AG08396 (cell line): ENCODE results near the gene BDH2.

ENCODE experiments used
- DNase-seq: peaks from one replicate; pipeline ENCODE4 v3.0.0; 2012; ENCODE audit warnings: low spot score, mixed read lengths

The BDH2 gene

GRCh38 chr4:103085555-103086196, 14.0 kb downstream of the BDH2 start:
- DNase-seq, result no peak

DNA sequence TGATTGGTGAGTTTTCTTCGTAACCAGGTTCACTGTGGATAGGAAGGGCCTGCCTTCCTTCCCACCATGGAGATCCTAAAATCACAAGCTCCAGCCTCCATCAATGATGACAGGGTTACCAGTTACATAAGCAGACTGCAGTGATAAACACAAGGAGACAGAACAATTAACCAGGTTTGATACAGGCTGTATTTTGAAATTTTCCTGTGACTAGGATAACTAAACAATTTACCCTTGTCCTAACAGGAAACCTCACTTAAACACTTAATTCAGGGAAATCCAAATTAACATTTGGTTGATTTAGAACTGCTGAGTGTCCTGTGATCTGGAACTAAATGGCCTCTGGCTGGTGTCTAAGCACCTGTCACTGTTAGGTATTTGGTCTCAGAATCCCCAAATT, 20.0 kb downstream of the BDH2 start:
- no peak for DNase-seq

- DNase-seq, result no peak
Observed at GRCh38 chr4:103076747-103077347, 22.8 kb downstream of the BDH2 start, which contains the start of gene SLC9B2. Gene SLC9B2, minus strand, starts transcription at chr4:103076761. Its CDS starts 9,211 bp downstream, at chr4:103067550.

GRCh38 chr4:103075894-103076746, 23.5 kb downstream of the BDH2 start:
- DNase-seq, result peak; percentile 84

DNA sequence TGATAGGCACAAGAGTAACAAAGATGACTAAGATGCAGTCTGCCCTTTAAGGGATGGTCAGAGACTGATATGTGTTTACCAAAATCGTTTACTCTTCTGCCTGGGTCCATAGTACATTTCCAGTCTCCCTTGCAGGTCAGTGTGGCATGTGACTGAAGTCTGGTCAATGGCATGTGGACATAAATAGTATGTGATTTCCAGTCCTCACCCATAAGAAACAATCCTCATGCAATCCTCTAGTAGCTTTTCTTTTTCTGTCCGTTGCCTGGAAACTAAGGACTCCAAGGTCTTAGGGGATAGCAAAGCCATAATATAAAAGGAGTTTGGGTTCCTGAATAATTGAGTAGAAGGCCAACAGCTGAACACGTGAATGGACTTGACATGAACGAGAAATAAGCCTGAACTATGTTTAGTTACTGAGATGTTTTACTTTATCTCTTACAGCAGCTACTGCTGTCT, 24.2 kb downstream of the BDH2 start:
- peak; percentile 34 for DNase-seq

GRCh38 chr4:103074744-103075434, 24.7 kb downstream of the BDH2 start:
- no peak for DNase-seq

DNA sequence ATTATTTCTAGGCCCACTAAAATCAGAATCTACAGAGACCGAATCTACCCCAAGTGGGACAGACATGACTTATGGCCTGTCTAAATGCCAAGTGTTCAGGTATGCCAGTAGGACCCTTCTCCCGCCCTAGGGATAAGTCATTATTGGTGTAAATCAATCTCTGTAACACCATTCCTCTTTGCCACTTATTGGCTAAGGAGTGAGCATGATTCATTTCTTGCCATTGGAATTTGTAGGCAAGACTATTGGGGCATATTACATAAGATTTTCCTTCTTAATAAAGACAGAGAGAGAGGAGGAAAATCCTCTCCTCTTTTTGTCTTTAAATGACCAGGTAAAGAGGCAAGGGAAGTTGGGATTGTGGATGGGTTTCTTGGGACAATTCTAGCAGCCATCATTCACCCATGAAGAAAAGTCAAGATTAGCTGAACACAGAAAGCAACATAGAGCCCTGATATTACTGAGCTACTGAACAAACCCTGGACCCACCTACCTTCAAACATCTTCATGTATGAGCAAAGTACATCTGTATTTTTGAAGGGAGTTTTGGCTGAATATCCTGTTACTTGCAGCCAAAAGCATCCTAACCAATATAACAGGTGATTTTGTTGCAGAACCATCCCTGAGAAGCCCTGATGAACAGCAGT, 25.7 kb downstream of the BDH2 start:
- no peak for DNase-seq

DNA sequence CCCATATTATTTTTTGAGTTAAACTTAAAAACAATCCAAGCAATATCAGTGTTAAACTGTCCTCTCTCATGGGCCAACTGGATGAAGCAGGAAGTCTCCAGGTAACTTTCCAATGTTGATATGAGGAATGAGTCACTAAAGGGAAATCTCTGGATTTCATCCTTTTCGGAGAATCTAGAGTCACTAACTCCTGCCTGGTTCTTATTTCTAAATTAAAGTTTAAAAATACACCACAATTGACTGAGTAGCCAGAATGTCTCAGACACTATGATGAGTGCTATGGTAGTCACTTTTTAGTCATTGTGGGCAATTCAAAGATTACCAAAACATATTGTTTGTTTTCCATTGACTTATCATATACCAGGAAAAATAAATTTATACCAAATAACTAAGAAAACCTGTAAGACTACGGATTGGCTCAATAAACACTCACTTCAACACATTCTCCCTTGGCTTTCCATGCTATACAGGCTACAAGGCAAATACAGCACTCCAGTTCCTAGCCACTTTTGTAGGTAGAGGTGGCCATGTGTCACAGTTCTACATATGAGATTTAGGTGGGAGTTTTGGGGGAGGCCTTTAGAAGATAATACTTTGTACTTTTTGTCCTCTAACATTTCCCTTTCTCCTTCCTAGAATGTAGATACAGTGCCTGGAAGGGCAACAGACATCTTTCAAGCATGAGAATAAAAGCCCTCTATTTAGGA, 31.6 kb downstream of the BDH2 start:
- DNase-seq, result no peak

DNA sequence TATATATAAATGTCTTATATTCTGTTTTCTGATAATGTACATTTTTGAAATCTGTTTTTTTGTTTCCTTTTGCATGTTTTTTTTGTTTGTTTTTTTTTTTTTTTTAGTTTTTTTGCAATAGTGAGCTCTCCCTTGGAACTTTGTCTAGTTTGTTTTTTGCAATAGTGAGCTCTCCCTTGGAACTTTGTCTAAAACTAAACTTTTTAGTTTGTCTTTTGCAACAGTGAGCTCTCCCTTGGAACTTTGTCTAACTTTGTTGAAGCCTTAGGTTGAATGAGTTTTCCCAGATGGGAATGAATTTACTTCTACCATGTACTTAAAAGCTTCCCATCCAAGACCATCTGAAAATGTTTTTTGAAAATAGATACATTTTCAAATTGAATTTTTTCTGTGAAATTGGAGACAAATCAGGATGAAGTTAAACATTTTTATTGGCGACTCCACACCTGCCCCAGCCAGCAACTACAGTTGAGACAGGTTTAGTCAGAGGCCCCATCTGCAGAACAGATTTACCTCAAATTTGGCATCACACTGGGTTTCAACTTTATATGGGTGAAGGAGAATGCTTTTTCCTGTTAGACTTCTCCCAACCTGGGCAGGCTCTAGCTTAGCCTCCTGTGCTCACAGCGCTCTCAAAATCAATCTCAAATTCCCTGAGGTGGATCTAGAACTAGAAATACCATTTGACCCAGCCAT, 39.0 kb downstream of the BDH2 start:
- DNase-seq, result no peak

DNA sequence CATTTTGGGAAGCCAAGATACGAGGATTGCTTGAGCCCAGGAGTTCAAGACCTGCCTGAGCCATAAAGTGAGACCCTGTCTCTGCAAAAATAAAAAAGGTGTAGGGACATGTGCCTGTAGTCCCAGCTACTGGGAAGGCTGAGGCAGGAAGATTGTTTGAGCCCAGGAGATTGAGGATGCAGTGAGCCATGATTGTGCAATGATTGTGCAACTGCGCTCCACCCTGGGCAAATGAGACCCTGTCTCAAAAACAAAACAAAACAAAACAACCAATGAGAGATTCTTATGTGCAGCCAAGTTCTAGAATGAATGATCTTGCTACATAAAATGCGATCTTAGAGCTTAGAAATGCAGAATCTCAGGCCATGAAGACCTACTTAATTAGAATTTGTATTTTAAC, 45.6 kb downstream of the BDH2 start:
- no peak for DNase-seq

DNA sequence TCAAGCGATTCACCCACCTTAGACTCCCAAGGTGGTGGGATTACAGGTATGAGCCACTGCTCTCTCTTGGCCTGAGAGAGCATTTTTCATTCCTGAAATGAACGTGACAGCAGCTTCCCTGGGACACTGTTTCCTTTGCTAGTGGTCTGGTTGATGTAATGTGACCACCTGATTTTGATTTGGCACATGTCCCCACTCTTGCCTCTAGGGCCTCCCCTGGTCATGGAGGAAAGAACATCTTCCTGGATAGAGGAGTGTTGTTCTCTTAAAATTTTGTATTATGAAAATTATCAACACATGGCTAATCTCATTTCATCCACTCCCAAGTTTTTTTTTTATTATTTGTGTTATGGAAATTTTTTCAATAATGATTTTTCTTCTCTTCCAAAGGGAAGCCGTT, 46.9 kb downstream of the BDH2 start:
- no peak for DNase-seq

DNA sequence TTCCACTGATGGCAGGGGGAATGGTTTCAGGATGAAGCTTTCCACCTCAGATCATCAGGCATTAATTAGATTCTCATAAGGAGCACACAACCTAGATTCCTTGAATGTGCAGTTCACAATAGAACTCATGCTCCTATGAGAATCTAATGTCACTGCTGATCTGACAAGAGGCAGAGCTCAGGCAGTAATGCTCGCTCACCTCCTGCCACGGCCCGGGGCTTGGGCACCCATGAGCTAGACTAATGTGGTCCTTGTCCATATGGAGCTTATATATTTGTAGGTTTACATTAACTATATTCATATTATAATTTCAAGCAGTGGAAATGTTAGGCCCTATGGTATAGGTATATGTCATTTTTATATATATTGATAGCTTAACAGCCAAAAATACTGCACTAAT, 47.5 kb downstream of the BDH2 start:
- DNase-seq, result no peak

DNA sequence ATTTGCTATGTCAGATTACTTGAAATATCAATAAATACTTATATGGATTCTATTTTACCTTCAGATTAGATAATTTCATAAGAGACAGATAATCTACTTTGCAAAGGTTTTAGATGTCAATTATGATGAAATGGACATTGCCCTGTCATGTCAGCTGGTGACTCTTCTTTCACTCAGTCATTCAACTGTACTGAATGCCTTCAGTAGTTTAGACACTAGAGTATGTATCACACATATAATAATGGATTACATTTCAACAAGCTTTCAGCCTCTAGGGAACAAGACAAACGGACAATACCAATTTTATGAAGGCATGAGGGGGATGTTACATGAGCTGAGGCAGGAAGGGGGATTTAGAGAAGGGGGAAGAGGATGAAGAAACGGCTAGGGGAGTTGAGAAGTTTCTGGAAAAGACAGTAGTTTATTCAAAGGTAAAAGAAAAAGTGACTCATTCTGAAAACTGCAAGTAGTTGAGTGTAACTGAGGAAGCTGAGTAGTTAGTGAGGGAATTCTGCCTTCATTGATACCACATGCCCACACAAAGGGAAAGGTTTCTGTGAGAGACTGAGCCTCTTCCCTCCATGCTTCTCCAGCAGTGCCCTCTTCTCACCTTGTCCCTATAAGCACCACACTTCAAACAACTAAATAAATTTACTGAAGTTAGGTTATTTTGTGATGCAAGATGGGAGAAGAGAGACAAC, 48.7 kb downstream of the BDH2 start:
- DNase-seq, result no peak

DNA sequence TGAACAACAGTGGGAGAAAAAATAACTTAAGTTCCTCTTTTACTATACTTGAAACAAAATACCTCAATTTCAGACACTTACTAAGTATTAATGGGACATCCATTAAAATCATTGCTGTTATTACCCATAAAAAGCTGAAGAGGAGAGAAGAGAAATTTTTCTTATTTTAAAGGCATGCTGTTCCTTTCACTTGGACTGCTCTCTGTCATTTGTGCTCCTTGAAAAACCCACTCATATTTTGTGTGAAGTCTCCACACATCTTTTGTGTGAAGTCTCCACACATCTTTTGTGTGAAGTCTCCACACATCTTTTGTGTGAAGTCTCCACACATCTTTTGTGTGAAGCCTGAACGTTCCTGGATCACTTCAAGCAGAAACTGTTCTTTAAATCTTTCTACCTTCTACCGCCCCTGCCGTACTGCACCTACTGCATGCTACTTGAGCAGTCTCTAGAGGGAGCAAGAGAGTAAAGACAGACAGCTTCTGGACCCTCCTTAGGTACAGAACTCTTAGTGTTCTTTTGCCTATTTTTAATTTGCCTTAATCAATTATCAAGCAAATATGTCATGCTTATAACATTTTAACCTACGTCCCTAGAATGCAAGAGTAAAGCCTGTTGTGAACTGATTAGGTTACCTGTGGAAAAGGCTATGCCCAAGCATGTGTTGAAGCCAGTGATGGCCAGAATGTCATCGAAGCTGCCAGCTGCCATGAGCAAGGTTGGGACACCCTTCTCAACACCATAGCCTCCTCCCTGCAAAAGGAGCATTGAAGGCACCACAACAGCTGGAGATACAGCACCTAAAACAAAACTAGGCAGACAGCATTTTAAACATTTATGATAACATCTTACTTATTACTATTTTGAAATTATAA, 53.0 kb downstream of the BDH2 start:
- DNase-seq, result peak; percentile 35

DNA sequence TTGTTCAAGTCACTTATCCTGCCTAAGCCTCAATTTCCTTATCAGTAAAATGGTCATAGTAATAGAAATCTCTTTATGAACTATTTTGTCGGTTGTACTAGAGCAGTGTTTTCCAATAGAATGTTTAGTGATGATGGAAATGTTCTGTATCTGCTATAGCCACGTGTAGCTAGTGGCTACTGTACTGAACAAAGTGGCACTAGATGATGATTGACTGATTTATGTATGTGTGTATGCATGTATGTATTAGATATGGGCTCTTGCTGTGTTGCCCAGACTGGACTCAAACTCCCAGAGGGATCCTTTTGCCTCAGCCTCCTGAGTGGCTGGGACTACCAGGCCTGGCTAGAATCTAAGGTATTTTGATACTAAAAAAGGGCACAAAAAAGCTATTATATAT, 55.5 kb downstream of the BDH2 start:
- no peak for DNase-seq

GRCh38 chr4:103036169-103036568, 63.5 kb downstream of the BDH2 start:
- DNase-seq, result no peak

DNA sequence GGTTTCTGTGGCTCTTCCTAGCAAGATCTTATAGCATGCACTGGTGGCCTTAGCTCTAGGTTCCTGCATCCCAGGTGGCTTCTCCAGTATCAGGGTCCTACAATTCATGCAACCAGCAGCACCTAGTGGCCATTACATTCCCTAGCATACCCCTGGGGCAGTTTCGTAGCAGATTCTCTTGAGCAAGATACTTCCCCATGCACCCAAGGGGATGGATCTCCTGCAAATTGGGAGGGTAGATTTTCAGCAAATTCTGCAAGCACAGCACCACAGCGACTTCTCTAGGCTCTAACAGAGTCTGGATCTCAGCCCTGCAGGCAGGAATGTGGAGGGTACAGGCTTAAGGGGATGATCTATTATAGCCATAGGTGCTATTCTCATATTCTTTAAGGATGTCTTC, 67.1 kb downstream of the BDH2 start:
- no peak for DNase-seq

GRCh38 chr4:103030791-103031190, 68.8 kb downstream of the BDH2 start:
- DNase-seq, result no peak

- no peak for DNase-seq
Observed at GRCh38 chr4:103029300-103029699, 70.3 kb downstream of the BDH2 start.
